Tibial nerve (tissue), 4 donors: Measurements from ENCODE around the gene PPP6R2. TPM values are rescaled to one million over a fixed set of nuclear protein-coding genes. Genes with fewer than 3 reads are reported as not detected.

Experiments used
- DNase-seq, 2 donors: peaks; one replicate each; pipeline ENCODE4 v3.0.0-alpha.2; 2019; ENCODE audit warnings: low spot score in 2 of 2
- H3K27ac ChIP-seq, 4 donors: fragments of 200-600 bp; sonication (generic) in 3 of 4; one replicate each; pipeline ENCODE4 v1.5.1; 2017 to 2019; ENCODE audit warnings: mild to moderate bottlenecking in 1 of 4
- H3K27me3 ChIP-seq, 2 donors: fragments of 200-600 bp; sonication (generic) in 1 of 2; one replicate each; pipeline versions ENCODE4 v1.5.1 to v1.6.0; 2017 to 2019
- H3K36me3 ChIP-seq, 3 donors: fragments of 200-600 bp; sonication (generic); one replicate each; pipeline ENCODE4 v1.5.1; 2018 to 2019
- H3K4me1 ChIP-seq, 4 donors: fragments of 200-600 bp; sonication (generic) in 3 of 4; one replicate each; pipeline ENCODE4 v1.5.1; 2017 to 2019
- H3K4me3 ChIP-seq, 4 donors: fragments of 200-600 bp; sonication (generic) in 3 of 4; one replicate each; pipeline ENCODE4 v1.5.1; 2017 to 2019; ENCODE audit warnings: mild to moderate bottlenecking in 1 of 4, moderate library complexity in 1 of 4
- H3K9me3 ChIP-seq, 4 donors: fragments of 200-600 bp; sonication (generic) in 3 of 4; one replicate each; pipeline ENCODE4 v1.5.1; 2017 to 2019
- EP300 ChIP-seq, 2 donors: sonication (generic); formaldehyde crosslinking; IDR thresholded peaks; one replicate each; pipeline ENCODE4 v1.6.1; 2017; ENCODE audit warnings: antibody characterized with exemption in 2 of 2, mild to moderate bottlenecking in 1 of 2
- POLR2A ChIP-seq, 2 donors: fragments of 450-650 bp; IDR thresholded peaks; one replicate each; pipeline ENCODE4 v1.6.1; 2017; ENCODE audit warnings: antibody characterized with exemption in 2 of 2, mild to moderate bottlenecking in 2 of 2, moderate library complexity in 2 of 2
- WGBS, 2 donors: methylation state at CpG; one replicate each; pipeline ENCODE4 v1.1.5; 2018; 5-methylcytosine and 5-hydroxymethylcytosine counted together
- total RNA-seq, 4 donors: library from RNA; depleted of rRNA; stranded (reverse); fragments of >200 nt; gene quantifications; one replicate each; pipeline ENCODE4 v1.1.0, GENCODE V29; 2016
- TF ChIP-seq, protein P1 (sequence below), 5 experiments: fragments of 200-600 bp in 3 of 5; fragments of 450-650 bp in 2 of 5; sonication (generic) in 3 of 5; IDR thresholded peaks; one replicate each; pipeline ENCODE4 v1.5.1; 2016 to 2019; ENCODE audit warnings: antibody characterized with exemption in 5 of 5, mild to moderate bottlenecking in 3 of 5, moderate library complexity in 2 of 5

The PPP6R2 gene
- total RNA-seq, 4 donors from 2014 or later, result 55.9 to 112 (median 76.7) TPM

- no peak overlapping the region for H3K4me3 ChIP-seq
- no peak overlapping the region for H3K27ac ChIP-seq
- TF ChIP-seq, protein P1, sequence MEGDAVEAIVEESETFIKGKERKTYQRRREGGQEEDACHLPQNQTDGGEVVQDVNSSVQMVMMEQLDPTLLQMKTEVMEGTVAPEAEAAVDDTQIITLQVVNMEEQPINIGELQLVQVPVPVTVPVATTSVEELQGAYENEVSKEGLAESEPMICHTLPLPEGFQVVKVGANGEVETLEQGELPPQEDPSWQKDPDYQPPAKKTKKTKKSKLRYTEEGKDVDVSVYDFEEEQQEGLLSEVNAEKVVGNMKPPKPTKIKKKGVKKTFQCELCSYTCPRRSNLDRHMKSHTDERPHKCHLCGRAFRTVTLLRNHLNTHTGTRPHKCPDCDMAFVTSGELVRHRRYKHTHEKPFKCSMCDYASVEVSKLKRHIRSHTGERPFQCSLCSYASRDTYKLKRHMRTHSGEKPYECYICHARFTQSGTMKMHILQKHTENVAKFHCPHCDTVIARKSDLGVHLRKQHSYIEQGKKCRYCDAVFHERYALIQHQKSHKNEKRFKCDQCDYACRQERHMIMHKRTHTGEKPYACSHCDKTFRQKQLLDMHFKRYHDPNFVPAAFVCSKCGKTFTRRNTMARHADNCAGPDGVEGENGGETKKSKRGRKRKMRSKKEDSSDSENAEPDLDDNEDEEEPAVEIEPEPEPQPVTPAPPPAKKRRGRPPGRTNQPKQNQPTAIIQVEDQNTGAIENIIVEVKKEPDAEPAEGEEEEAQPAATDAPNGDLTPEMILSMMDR (IDR thresholded peaks at IDR 0.05), result no peak
- TF ChIP-seq POLR2A (IDR thresholded peaks at IDR 0.05), result no peak
- TF ChIP-seq EP300 (IDR thresholded peaks at IDR 0.05), result no peak
- H3K9me3 ChIP-seq, result no peaks in the 10 kb centered on the region
- no peaks in the 10 kb centered on the region for H3K27me3 ChIP-seq
- no peak for DNase-seq
- H3K4me1 ChIP-seq, result peaks cover 0 to 6% (median 2%) of the 10 kb centered on the region in 4 donors
- H3K36me3 ChIP-seq, result peaks cover 3 to 70% (median 36%) of the 10 kb centered on the region in 3 donors
- WGBS, 2 donors, result 93 to 94% methylated on average over 12 of the region's 12 CpGs
These were observed 72.3 kb downstream of the PPP6R2 start for GRCh38 chr22:50415426-50415825.

GRCh38 chr22:50416996-50417395 is 73.9 kb downstream of the PPP6R2 start:
- DNase-seq, result no peak
- no peak overlapping the region for H3K4me3 ChIP-seq
- no peaks in the 10 kb centered on the region for H3K9me3 ChIP-seq
- 84 to 92% methylated on average over 3 to 8 of the region's 8 CpGs for WGBS, 2 donors
- no peak overlapping the region for H3K27ac ChIP-seq
- H3K36me3 ChIP-seq, result peaks cover 3 to 85% (median 36%) of the 10 kb centered on the region in 3 donors
- H3K4me1 ChIP-seq, result peaks cover 0 to 3% (median 1%) of the 10 kb centered on the region in 4 donors
- TF ChIP-seq EP300 (IDR thresholded peaks at IDR 0.05), result no peak
- no peaks in the 10 kb centered on the region for H3K27me3 ChIP-seq

GRCh38 chr22:50417411-50418210 is 74.5 kb downstream of the PPP6R2 start:
- DNase-seq, result no peak
- WGBS, 2 donors, result 85 to 87% methylated on average over 13 of the region's 13 CpGs
- no peaks in the 10 kb centered on the region for H3K27me3 ChIP-seq
- H3K4me3 ChIP-seq, result no peak overlapping the region
- H3K4me1 ChIP-seq, result no peaks in the 10 kb centered on the region
- no peak overlapping the region for H3K27ac ChIP-seq
- peaks cover 3 to 91% (median 40%) of the 10 kb centered on the region in 3 donors for H3K36me3 ChIP-seq
- no peaks in the 10 kb centered on the region for H3K9me3 ChIP-seq
- TF ChIP-seq EP300 (IDR thresholded peaks at IDR 0.05) (no peak), POLR2A (IDR thresholded peaks at IDR 0.05) (no peak)
- TF ChIP-seq, protein P1 (IDR thresholded peaks at IDR 0.05), result no peak

DNA sequence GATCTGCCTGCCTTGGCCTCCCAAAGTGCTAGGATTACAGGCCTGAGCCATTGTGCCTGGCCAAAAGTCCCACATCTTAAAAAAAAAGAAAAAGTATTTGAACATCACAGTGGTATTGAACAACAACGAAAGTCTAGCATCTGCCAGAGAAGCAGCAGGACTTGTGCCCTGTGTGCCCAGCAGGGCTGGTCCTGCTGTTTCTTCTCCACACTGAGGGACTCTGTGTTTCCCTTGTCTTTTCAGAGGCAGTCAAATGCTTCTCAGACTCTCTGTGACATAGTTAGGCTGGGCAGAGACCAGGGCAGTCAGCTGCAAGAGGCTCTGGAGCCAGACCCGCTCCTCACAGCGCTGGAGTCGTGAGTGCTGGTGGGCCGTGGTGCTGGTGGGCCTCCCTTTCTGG is 75.5 kb downstream of the PPP6R2 start:
- Histone ChIP-seq H3K9me3 (no peaks in the 10 kb centered on the region), H3K36me3 (peaks cover 3 to 99% (median 50%) of the 10 kb centered on the region in 3 donors), H3K4me3 (no peak overlapping the region), H3K27me3 (no peaks in the 10 kb centered on the region), H3K4me1 (no peaks in the 10 kb centered on the region), H3K27ac (no peak overlapping the region)
- TF ChIP-seq, protein P1 (IDR thresholded peaks at IDR 0.05), result no peak
- TF ChIP-seq EP300 (IDR thresholded peaks at IDR 0.05), result no peak
- no peak for TF ChIP-seq POLR2A (IDR thresholded peaks at IDR 0.05)
- 89 to 100% methylated on average over 5 of the region's 5 CpGs for WGBS, 2 donors
- no peak for DNase-seq

- H3K4me1 ChIP-seq, result no peaks in the 10 kb centered on the region
- no peak for DNase-seq
- TF ChIP-seq POLR2A (IDR thresholded peaks at IDR 0.05) (no peak), EP300 (IDR thresholded peaks at IDR 0.05) (no peak)
- TF ChIP-seq, protein P1 (IDR thresholded peaks at IDR 0.05), result no peak
- no peaks in the 10 kb centered on the region for H3K9me3 ChIP-seq
- 90 to 92% methylated on average over 9 of the region's 9 CpGs for WGBS, 2 donors
- peaks cover 3 to 99% (median 55%) of the 10 kb centered on the region in 3 donors for H3K36me3 ChIP-seq
- no peak overlapping the region for H3K27ac ChIP-seq
- no peaks in the 10 kb centered on the region for H3K27me3 ChIP-seq
- H3K4me3 ChIP-seq, result no peak overlapping the region
These were observed 76.0 kb downstream of the PPP6R2 start for GRCh38 chr22:50419116-50419515.
